Measurements from ENCODE around the gene AGAP1. TPM values are rescaled to one million over a fixed set of nuclear protein-coding genes. Genes with fewer than 3 reads are reported as not detected.

The AGAP1 gene
- total and polyA plus RNA-seq, 10 donors: 1.1 to 26.6 (median 11.3) TPM

DNA sequence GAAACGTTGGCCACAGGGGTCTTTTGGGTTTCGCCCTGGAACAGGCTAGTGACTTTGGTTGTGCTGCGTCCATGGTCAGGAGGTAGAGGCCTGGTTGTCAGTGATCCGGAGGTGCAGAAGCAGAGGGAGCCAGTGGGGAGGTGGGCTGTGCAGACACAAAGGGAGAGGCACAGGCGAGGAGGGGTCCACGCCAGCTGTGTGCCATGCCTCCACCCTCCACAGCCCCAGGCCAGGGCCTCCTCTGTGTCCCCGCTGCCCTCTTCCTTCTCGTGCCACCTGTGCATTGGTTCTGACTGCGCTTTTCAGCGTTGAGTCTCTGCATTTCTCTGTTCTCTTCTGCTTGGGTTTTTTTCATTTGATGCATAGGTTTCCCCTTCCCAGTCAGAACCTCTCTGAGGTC lies 553.3 kb downstream of the AGAP1 start:
- no peaks in the 10 kb centered on the region for H3K4me1 ChIP-seq
- intact Hi-C loops (cut with DNase I; ENCODE audit: low total_unique reads): no loop called here
- no peak overlapping the region for H3K4me3 ChIP-seq
- TF ChIP-seq, protein P1, sequence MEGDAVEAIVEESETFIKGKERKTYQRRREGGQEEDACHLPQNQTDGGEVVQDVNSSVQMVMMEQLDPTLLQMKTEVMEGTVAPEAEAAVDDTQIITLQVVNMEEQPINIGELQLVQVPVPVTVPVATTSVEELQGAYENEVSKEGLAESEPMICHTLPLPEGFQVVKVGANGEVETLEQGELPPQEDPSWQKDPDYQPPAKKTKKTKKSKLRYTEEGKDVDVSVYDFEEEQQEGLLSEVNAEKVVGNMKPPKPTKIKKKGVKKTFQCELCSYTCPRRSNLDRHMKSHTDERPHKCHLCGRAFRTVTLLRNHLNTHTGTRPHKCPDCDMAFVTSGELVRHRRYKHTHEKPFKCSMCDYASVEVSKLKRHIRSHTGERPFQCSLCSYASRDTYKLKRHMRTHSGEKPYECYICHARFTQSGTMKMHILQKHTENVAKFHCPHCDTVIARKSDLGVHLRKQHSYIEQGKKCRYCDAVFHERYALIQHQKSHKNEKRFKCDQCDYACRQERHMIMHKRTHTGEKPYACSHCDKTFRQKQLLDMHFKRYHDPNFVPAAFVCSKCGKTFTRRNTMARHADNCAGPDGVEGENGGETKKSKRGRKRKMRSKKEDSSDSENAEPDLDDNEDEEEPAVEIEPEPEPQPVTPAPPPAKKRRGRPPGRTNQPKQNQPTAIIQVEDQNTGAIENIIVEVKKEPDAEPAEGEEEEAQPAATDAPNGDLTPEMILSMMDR (IDR thresholded peaks at IDR 0.05 in 8 of 11, conservative IDR thresholded peaks at IDR 0.05 in 3 of 11): no peak
- TF ChIP-seq POLR2A (IDR thresholded peaks at IDR 0.05): no peak
- TF ChIP-seq POLR2AphosphoS5 (IDR thresholded peaks at IDR 0.05): no peak
- H3K27ac ChIP-seq: no peak overlapping the region
- no peaks in the 10 kb centered on the region for H3K9me3 ChIP-seq
- H3K36me3 ChIP-seq: peaks cover 0 to 22% (median 0%) of the 10 kb centered on the region in 6 donors
- H3K27me3 ChIP-seq (replicated peaks in 1 of 7): peaks cover 0 to 5% (median 0%) of the 10 kb centered on the region in 7 donors
- no peak for DNase-seq
- 81 to 99% (median 92%) methylated on average over 10 of the region's 10 CpGs for WGBS, 5 donors

DNA sequence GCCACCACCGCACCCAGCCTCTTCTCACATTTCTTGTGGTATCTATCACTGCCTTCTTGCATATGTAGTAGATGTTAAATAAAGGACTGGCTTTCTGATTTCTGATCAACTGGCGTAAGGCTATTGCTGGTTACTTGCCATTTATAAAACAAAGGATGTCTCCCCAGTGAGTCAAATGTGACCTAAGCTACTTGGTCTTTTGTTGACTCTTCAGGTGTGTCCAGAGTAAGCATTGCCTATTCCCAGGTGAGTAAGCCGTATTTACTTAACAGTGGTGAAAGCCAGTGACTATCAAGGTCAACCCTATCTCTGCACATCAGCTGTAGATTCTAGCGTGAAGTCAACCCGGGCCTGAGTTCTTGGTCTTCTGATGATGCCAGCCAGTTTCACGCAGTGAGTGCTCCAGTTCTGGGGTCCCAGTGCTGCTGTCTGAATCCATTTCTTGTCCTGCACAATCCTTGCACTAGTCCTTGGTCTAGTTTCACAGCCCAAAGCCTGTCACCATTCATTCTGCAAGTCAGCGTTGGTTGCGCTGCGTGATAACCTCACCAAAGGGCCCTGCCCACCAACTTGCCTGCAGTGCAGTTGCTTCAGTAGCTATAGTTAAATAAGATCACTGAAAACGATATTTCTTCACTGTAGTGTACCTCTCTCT lies 554.2 kb downstream of the AGAP1 start:
- H3K9me3 ChIP-seq: no peaks in the 10 kb centered on the region
- H3K36me3 ChIP-seq: peaks cover 0 to 22% (median 0%) of the 10 kb centered on the region in 6 donors
- no peak for DNase-seq
- H3K4me3 ChIP-seq: no peak overlapping the region
- peaks cover 0 to 6% (median 0%) of the 10 kb centered on the region in 7 donors for H3K27me3 ChIP-seq (replicated peaks in 1 of 7)
- 91 to 95% (median 93%) methylated on average over 10 of the region's 10 CpGs for WGBS, 5 donors
- H3K4me1 ChIP-seq: no peaks in the 10 kb centered on the region
- H3K27ac ChIP-seq: no peak overlapping the region
- intact Hi-C loops (cut with DNase I; ENCODE audit: low total_unique reads): no loop called here
- no peak for TF ChIP-seq POLR2A (IDR thresholded peaks at IDR 0.05)
- TF ChIP-seq, protein P1 (IDR thresholded peaks at IDR 0.05 in 8 of 11, conservative IDR thresholded peaks at IDR 0.05 in 3 of 11): no peak
- TF ChIP-seq POLR2AphosphoS5 (IDR thresholded peaks at IDR 0.05): no peak

DNA sequence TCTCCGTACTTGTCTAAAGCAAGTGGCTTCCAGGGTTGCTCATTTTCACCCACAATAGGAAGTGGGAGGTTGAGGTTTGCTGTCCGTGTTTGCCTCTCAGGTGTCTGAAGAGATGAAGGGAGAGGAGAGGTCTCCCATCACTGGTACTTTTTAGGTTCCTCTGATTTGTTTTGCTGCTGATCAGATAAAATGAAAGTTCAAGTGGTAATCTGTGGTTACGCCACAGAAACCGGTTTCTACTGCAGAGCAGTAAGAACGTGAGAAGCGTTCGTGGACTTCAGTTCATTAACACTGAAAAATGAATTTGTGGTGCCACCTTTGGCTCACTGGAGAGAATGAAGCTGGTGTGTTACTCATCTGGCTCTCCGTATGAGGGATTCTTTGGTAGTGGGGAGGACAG lies 556.1 kb downstream of the AGAP1 start:
- TF ChIP-seq POLR2AphosphoS5 (IDR thresholded peaks at IDR 0.05) (no peak), POLR2A (IDR thresholded peaks at IDR 0.05) (no peak)
- TF ChIP-seq, protein P1 (IDR thresholded peaks at IDR 0.05 in 8 of 11, conservative IDR thresholded peaks at IDR 0.05 in 3 of 11): no peak

DNA sequence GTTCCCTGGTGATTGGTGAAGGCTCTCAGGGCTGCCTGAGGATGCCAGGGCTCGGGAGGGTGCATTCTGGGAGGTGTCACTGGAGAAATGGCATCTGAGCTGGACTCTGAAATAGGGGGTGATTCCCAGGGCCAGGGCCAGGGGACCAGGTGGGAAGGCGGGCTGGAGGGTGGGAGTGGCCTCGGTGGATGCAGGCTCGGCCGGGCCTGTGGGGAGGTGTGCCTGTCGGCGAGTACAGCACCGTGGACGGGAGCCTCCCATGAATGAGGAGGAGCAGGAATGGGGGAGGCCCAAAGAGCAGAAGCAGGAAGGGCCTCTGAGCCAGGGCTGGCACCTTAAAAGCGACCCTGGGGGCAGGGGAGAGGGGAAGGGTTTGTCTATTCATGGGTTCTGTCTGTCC lies 557.5 kb downstream of the AGAP1 start:
- H3K9me3 ChIP-seq: no peaks in the 10 kb centered on the region

More for the DNA sequence above, 556.1 kb downstream of the AGAP1 start:
- Histone ChIP-seq H3K9me3 (no peaks in the 10 kb centered on the region), H3K4me3 (no peak overlapping the region), H3K4me1 (no peaks in the 10 kb centered on the region), H3K36me3 (peaks cover 0 to 17% (median 0%) of the 10 kb centered on the region in 6 donors), H3K27ac (no peak overlapping the region), H3K27me3 (replicated peaks in 1 of 7) (peaks cover 0 to 15% (median 0%) of the 10 kb centered on the region in 7 donors)
- intact Hi-C loops (cut with DNase I; ENCODE audit: low total_unique reads): no loop called here
- 65 to 84% (median 71%) methylated on average over 8 of the region's 8 CpGs for WGBS, 5 donors
- no peak for DNase-seq

More for the DNA sequence above, 557.5 kb downstream of the AGAP1 start:
- Histone ChIP-seq H3K27me3 (replicated peaks in 1 of 7) (peaks cover 0 to 15% (median 0%) of the 10 kb centered on the region in 7 donors), H3K27ac (no peak overlapping the region), H3K36me3 (peaks cover 0 to 17% (median 0%) of the 10 kb centered on the region in 6 donors), H3K4me1 (no peaks in the 10 kb centered on the region), H3K4me3 (no peak overlapping the region)
- intact Hi-C loops (cut with DNase I; ENCODE audit: low total_unique reads): no loop called here
- DNase-seq: no peak
- WGBS, 5 donors: 68 to 86% (median 73%) methylated on average over 10 of the region's 10 CpGs
- no peak for TF ChIP-seq POLR2AphosphoS5 (IDR thresholded peaks at IDR 0.05)
- no peak for TF ChIP-seq POLR2A (IDR thresholded peaks at IDR 0.05)
- TF ChIP-seq, protein P1 (IDR thresholded peaks at IDR 0.05 in 8 of 11, conservative IDR thresholded peaks at IDR 0.05 in 3 of 11): no peak

Data from spleen (tissue), 11 donors.